Measurements from ENCODE around the gene ABCA6. TPM values are rescaled to one million over a fixed set of nuclear protein-coding genes. Genes with fewer than 3 reads are reported as not detected.
"Not testable (repeated sequence)": the region's sequence is repeated elsewhere in the genome, so short reads cannot be mapped to it uniquely, and the experiment has no call there.

ABCA6 gene
- total RNA-seq, 1 donor from 2014 or later: 37.4 TPM

- intact Hi-C loops (cut with DNase I): no loop called here
- Histone ChIP-seq H3K9me3 (peaks cover 0 to 3% of the 10 kb centered on the region in 2 donors), H3K4me1 (no peaks in the 10 kb centered on the region), H3K4me3 (no peak overlapping the region), H3K36me3 (peaks cover 0 to 5% of the 10 kb centered on the region in 2 donors), H3K27me3 (no peaks in the 10 kb centered on the region), H3K27ac (no peak overlapping the region)
- peak in 1 of 3 experiments; percentile 20 for TF ChIP-seq CTCF (IDR thresholded peaks at IDR 0.05)
- no peak for DNase-seq (ENCODE audit: low spot score in 2 of 2)
Measured at GRCh38 chr17:69084911-69085310, 56.8 kb downstream of the ABCA6 start.

GRCh38 chr17:69082696-69083095 lies 59.0 kb downstream of the ABCA6 start:
- Histone ChIP-seq H3K27ac (no peak overlapping the region), H3K4me3 (no peak overlapping the region), H3K36me3 (peaks cover 0 to 5% of the 10 kb centered on the region in 2 donors), H3K9me3 (peaks cover 0 to 3% of the 10 kb centered on the region in 2 donors), H3K4me1 (no peaks in the 10 kb centered on the region), H3K27me3 (no peaks in the 10 kb centered on the region)
- no peak for DNase-seq (ENCODE audit: low spot score in 2 of 2)
- no peak for TF ChIP-seq CTCF (IDR thresholded peaks at IDR 0.05)
- intact Hi-C loops (cut with DNase I): no loop called here

- H3K27ac ChIP-seq: no peak overlapping the region
- peaks cover 0 to 5% of the 10 kb centered on the region in 2 donors for H3K36me3 ChIP-seq
- H3K4me3 ChIP-seq: no peak overlapping the region
- no peak for TF ChIP-seq CTCF (IDR thresholded peaks at IDR 0.05)
- no peaks in the 10 kb centered on the region for H3K4me1 ChIP-seq
- intact Hi-C loops (cut with DNase I): no loop called here
- H3K9me3 ChIP-seq: peaks cover 0 to 3% of the 10 kb centered on the region in 2 donors
- DNase-seq (ENCODE audit: low spot score in 2 of 2): no peak
- no peaks in the 10 kb centered on the region for H3K27me3 ChIP-seq
Measured at GRCh38 chr17:69078864-69079263, 62.8 kb downstream of the ABCA6 start.

- Histone ChIP-seq H3K27ac (no peak overlapping the region), H3K27me3 (no peaks in the 10 kb centered on the region), H3K4me1 (no peaks in the 10 kb centered on the region), H3K36me3 (no peaks in the 10 kb centered on the region), H3K9me3 (peaks cover 0 to 5% of the 10 kb centered on the region in 2 donors), H3K4me3 (no peak overlapping the region)
- no peak for DNase-seq (ENCODE audit: low spot score in 2 of 2)
- TF ChIP-seq CTCF (IDR thresholded peaks at IDR 0.05): no peak
- intact Hi-C loops (cut with DNase I): no loop called here
Measured at GRCh38 chr17:69075823-69076222, 65.9 kb downstream of the ABCA6 start.

GRCh38 chr17:69073392-69073791 lies 68.3 kb downstream of the ABCA6 start:
- H3K36me3 ChIP-seq; intact Hi-C loops (cut with DNase I); DNase-seq (ENCODE audit: low spot score in 2 of 2); H3K27ac ChIP-seq; H3K9me3 ChIP-seq; H3K4me3 ChIP-seq; H3K27me3 ChIP-seq; H3K4me1 ChIP-seq: not testable (repeated sequence)

- DNase-seq (ENCODE audit: low spot score in 2 of 2); H3K4me3 ChIP-seq; H3K9me3 ChIP-seq; H3K27me3 ChIP-seq; H3K4me1 ChIP-seq; H3K36me3 ChIP-seq; intact Hi-C loops (cut with DNase I); H3K27ac ChIP-seq: not testable (repeated sequence)
Measured at GRCh38 chr17:69072803-69073256, 68.9 kb downstream of the ABCA6 start.

- DNase-seq (ENCODE audit: low spot score in 2 of 2); H3K27me3 ChIP-seq; H3K9me3 ChIP-seq; H3K4me1 ChIP-seq; H3K36me3 ChIP-seq; intact Hi-C loops (cut with DNase I); H3K4me3 ChIP-seq; H3K27ac ChIP-seq: not testable (repeated sequence)
Measured at GRCh38 chr17:69071233-69071586, 70.5 kb downstream of the ABCA6 start.

- H3K9me3 ChIP-seq; H3K27ac ChIP-seq; H3K36me3 ChIP-seq; H3K4me1 ChIP-seq; H3K27me3 ChIP-seq; intact Hi-C loops (cut with DNase I); DNase-seq (ENCODE audit: low spot score in 2 of 2); H3K4me3 ChIP-seq: not testable (repeated sequence)
Measured at GRCh38 chr17:69070378-69071232, 71.1 kb downstream of the ABCA6 start.

Data from ascending aorta (tissue), 2 donors.